DMS 273 treated with DMSO at 0.1 percent for 48 hours (cell line): ENCODE results near the gene NSUN4.
"Not testable (repeated sequence)": the region's sequence is repeated elsewhere in the genome, so short reads cannot be mapped to it uniquely, and the experiment has no call there.

Source experiments
- DNase-seq: peaks from one replicate; lab custom pipeline; 2025; lab: John Stamatoyannopoulos, UW

The NSUN4 gene

GRCh38 chr1:46328182-46328581 lies 12.4 kb upstream of the NSUN4 start:
- DNase-seq: not testable (repeated sequence)

- not testable (repeated sequence) for DNase-seq
Measured at GRCh38 chr1:46329807-46330206, 10.8 kb upstream of the NSUN4 start.

GRCh38 chr1:46330381-46330780 lies 10.2 kb upstream of the NSUN4 start:
- DNase-seq: not testable (repeated sequence)

- not testable (repeated sequence) for DNase-seq
Measured at GRCh38 chr1:46331786-46332540, 8.6 kb upstream of the NSUN4 start.

- peak; percentile 34 for DNase-seq
Measured at GRCh38 chr1:46333300-46334029, 7.1 kb upstream of the NSUN4 start.

GRCh38 chr1:46334030-46334384 lies 6.6 kb upstream of the NSUN4 start:
- DNase-seq: no peak

GRCh38 chr1:46335081-46335480 lies 5.5 kb upstream of the NSUN4 start:
- DNase-seq: no peak

- not testable (repeated sequence) for DNase-seq
Measured at GRCh38 chr1:46337409-46337808, 3.2 kb upstream of the NSUN4 start.

- no peak for DNase-seq
Measured at GRCh38 chr1:46341222-46342083, 846 bp downstream of the NSUN4 start.

- no peak for DNase-seq
Measured at GRCh38 chr1:46342084-46342656, 1.6 kb downstream of the NSUN4 start.

- DNase-seq: no peak
Measured at GRCh38 chr1:46342677-46343350, 2.2 kb downstream of the NSUN4 start.

GRCh38 chr1:46343351-46343695 lies 2.7 kb downstream of the NSUN4 start:
- DNase-seq: no peak

- DNase-seq: no peak
Measured at GRCh38 chr1:46343705-46344104, 3.1 kb downstream of the NSUN4 start.

- DNase-seq: no peak
Measured at GRCh38 chr1:46344481-46344880, 3.9 kb downstream of the NSUN4 start.

- no peak for DNase-seq
Measured at GRCh38 chr1:46345281-46345680, 4.7 kb downstream of the NSUN4 start.

- DNase-seq: no peak
Measured at GRCh38 chr1:46352363-46352762, 11.8 kb downstream of the NSUN4 start.

GRCh38 chr1:46355920-46356319 lies 15.3 kb downstream of the NSUN4 start:
- not testable (repeated sequence) for DNase-seq

GRCh38 chr1:46362158-46362557 lies 21.6 kb downstream of the NSUN4 start:
- DNase-seq: no peak

GRCh38 chr1:46363121-46363520 lies 22.5 kb downstream of the NSUN4 start:
- no peak for DNase-seq

- no peak for DNase-seq
Measured at GRCh38 chr1:46364612-46365011, 24.0 kb downstream of the NSUN4 start.

- not testable (repeated sequence) for DNase-seq
Measured at GRCh38 chr1:46365796-46366195, 25.2 kb downstream of the NSUN4 start.

- DNase-seq: no peak
Measured at GRCh38 chr1:46367072-46367471, 26.5 kb downstream of the NSUN4 start.
